PC-9 (cell line): ENCODE results near the gene DMRTA2. TPM values are rescaled to one million over a fixed set of nuclear protein-coding genes. Genes with fewer than 3 reads are reported as not detected.

ENCODE experiments used
- BruUV-seq: library from RNA; stranded (reverse); fragments of 400-500 nt; replicated peaks from 2 replicates; lab custom pipeline; 2021; lab: Mats Ljungman, UMichigan
- CTCF ChIA-PET: fragments of 300-600 bp; sonication (Branson Sonifier 250); formaldehyde crosslinking; loops from one replicate; lab custom pipeline; 2022; ENCODE audit warnings: antibody characterized with exemption; lab: Charles Lee
- POLR2A ChIA-PET: fragments of 300-600 bp; sonication (Branson Sonifier 250); formaldehyde crosslinking; loops from one replicate; lab custom pipeline; 2022; ENCODE audit warnings: antibody characterized with exemption; ENCODE audit not compliant: unreplicated experiment; lab: Charles Lee
- DNase-seq, 2 experiments: peaks; one replicate each; pipeline versions ENCODE4 v3.0.0 to v3.0.0-alpha.2; 2015 to 2022; ENCODE audit warnings: mixed read lengths in 1 of 2
- H2AFZ ChIP-seq: fragments of 200-600 bp; sonication (generic); 2 replicates; pipeline ENCODE4 v1.8.1; 2017; ENCODE audit warnings: antibody characterized with exemption
- H3F3A ChIP-seq: fragments of 200-600 bp; sonication (generic); 2 replicates; pipeline ENCODE4 v1.8.1; 2017; ENCODE audit warnings: antibody characterized with exemption, mild to moderate bottlenecking, low read depth; ENCODE audit not compliant: insufficient read depth
- H3K27ac ChIP-seq: fragments of 200-600 bp; sonication (generic); 2 replicates; pipeline ENCODE4 v1.6.1; 2016; ENCODE audit warnings: mixed run types
- H3K27me3 ChIP-seq: fragments of 200-600 bp; sonication (generic); 2 replicates; pipeline ENCODE4 v1.6.1; 2016; ENCODE audit warnings: low read depth, mixed run types; ENCODE audit not compliant: insufficient read depth
- H3K36me3 ChIP-seq: fragments of 200-600 bp; sonication (generic); 2 replicates; pipeline ENCODE4 v1.6.1; 2016; ENCODE audit warnings: low read depth, mixed run types
- H3K4me1 ChIP-seq: fragments of 200-600 bp; sonication (generic); replicated peaks from 2 replicates; pipeline ENCODE4 v1.6.1; 2016; ENCODE audit warnings: mixed run types; ENCODE audit not compliant: insufficient read depth
- H3K4me2 ChIP-seq: fragments of 200-600 bp; sonication (generic); 2 replicates; pipeline ENCODE4 v1.6.1; 2017; ENCODE audit warnings: mixed run types
- H3K4me3 ChIP-seq: fragments of 200-600 bp; sonication (generic); 2 replicates; pipeline ENCODE4 v1.6.1; 2016; ENCODE audit warnings: mixed run types
- H3K79me2 ChIP-seq: fragments of 200-600 bp; sonication (generic); 2 replicates; pipeline ENCODE4 v1.6.1; 2017; ENCODE audit warnings: low read depth, mixed run types
- H3K9me2 ChIP-seq: fragments of 200-600 bp; sonication (generic); 2 replicates; pipeline ENCODE4 v1.8.1; 2017; ENCODE audit warnings: mild to moderate bottlenecking; ENCODE audit not compliant: insufficient read depth
- H3K9me3 ChIP-seq: fragments of 200-600 bp; sonication (generic); 2 replicates; pipeline ENCODE4 v1.8.1; 2016; ENCODE audit warnings: low read depth; ENCODE audit not compliant: insufficient read depth
- H4K20me1 ChIP-seq: fragments of 200-600 bp; sonication (generic); 2 replicates; pipeline ENCODE4 v1.8.1; 2017; ENCODE audit not compliant: insufficient read depth
- CTCF ChIP-seq: fragments of 200-600 bp; sonication (generic); conservative IDR thresholded peaks from 2 replicates; pipeline ENCODE4 v1.6.1; 2017; ENCODE audit warnings: mixed run types, antibody characterized with exemption, mild to moderate bottlenecking, moderate library complexity
- EZH2 ChIP-seq: fragments of 200-600 bp; sonication (generic); IDR thresholded peaks from 2 replicates; pipeline ENCODE4 v1.8.0; 2017; ENCODE audit warnings: antibody characterized with exemption, low read depth
- intact Hi-C: fragments of 100-400 bp; cut with micrococcal nuclease; formaldehyde crosslinking; loops from one replicate; pipeline ENCODE4 v1.10.0; 2022; ENCODE audit not compliant: unreplicated experiment
- total RNA-seq: library from RNA; stranded (reverse); gene quantifications from 2 replicates; pipeline ENCODE4 v1.2.3, GENCODE V29; 2021

Gene DMRTA2
- total RNA-seq, 1 experiment from 2014 or later = not detected

GRCh38 chr1:50458507-50458906 is 35.3 kb upstream of the DMRTA2 start:
- no peaks in the 10 kb centered on the region for H3K79me2 ChIP-seq
- intact Hi-C loops = no loop called here
- BruUV-seq = no TSS peak
- no peaks in the 10 kb centered on the region for H3K9me3 ChIP-seq
- no peaks in the 10 kb centered on the region; the same call in 1 of the 2 replicates for H3K36me3 ChIP-seq
- H3F3A ChIP-seq = no peaks in the 10 kb centered on the region
- TF ChIP-seq CTCF = no peak
- TF ChIP-seq EZH2 = no peak
- no peak overlapping the region for H3K27ac ChIP-seq
- no peak for DNase-seq
- no peaks in the 10 kb centered on the region for H3K4me1 ChIP-seq
- no peaks in the 10 kb centered on the region for H4K20me1 ChIP-seq
- POLR2A ChIA-PET = interaction anchor here (0.6 kb wide), 1 partner anchor 14 kb away, joined by 6 read pairs; no protein-coding TSS in a partner anchor
- no peaks in the 10 kb centered on the region for H3K27me3 ChIP-seq
- no peaks in the 10 kb centered on the region for H3K9me2 ChIP-seq
- no peak overlapping the region for H3K4me3 ChIP-seq
- CTCF ChIA-PET = no interaction called here
- H3K4me2 ChIP-seq = no peak overlapping the region
- no peak overlapping the region for H2AFZ ChIP-seq

- intact Hi-C loops = no loop called here
- DNase-seq = no peak
- POLR2A ChIA-PET = interaction anchor here (0.6 kb wide), 1 partner anchor 467 kb away, joined by 3 read pairs; no protein-coding TSS in a partner anchor
- H3K79me2 ChIP-seq = no peaks in the 10 kb centered on the region
- H3F3A ChIP-seq = no peaks in the 10 kb centered on the region
- H3K27ac ChIP-seq = no peak overlapping the region
- no peak overlapping the region for H3K4me3 ChIP-seq
- CTCF ChIA-PET = no interaction called here
- BruUV-seq = no TSS peak
- H2AFZ ChIP-seq = no peak overlapping the region
- no peaks in the 10 kb centered on the region for H3K9me3 ChIP-seq
- H3K27me3 ChIP-seq = no peaks in the 10 kb centered on the region
- H3K36me3 ChIP-seq = no peaks in the 10 kb centered on the region
- no peaks in the 10 kb centered on the region for H4K20me1 ChIP-seq
- H3K4me2 ChIP-seq = no peak overlapping the region
- H3K4me1 ChIP-seq = no peaks in the 10 kb centered on the region
- H3K9me2 ChIP-seq = no peaks in the 10 kb centered on the region
- TF ChIP-seq CTCF (no peak), EZH2 (no peak)
These were observed 31.7 kb upstream of the DMRTA2 start for GRCh38 chr1:50454911-50455310.

- no TSS peak for BruUV-seq
- H3K9me3 ChIP-seq = no peaks in the 10 kb centered on the region
- H3K4me2 ChIP-seq = no peak overlapping the region
- H2AFZ ChIP-seq = no peak overlapping the region
- H3K79me2 ChIP-seq = no peaks in the 10 kb centered on the region
- no peaks in the 10 kb centered on the region for H3K9me2 ChIP-seq
- H3K27ac ChIP-seq = no peak overlapping the region
- intact Hi-C loops = no loop called here
- H3K4me1 ChIP-seq = no peaks in the 10 kb centered on the region
- H3K4me3 ChIP-seq = no peak overlapping the region
- ChIA-PET POLR2A (no interaction called here), CTCF (no interaction called here)
- H3K27me3 ChIP-seq = no peaks in the 10 kb centered on the region
- TF ChIP-seq CTCF (no peak), EZH2 (no peak)
- no peaks in the 10 kb centered on the region for H3F3A ChIP-seq
- H4K20me1 ChIP-seq = no peaks in the 10 kb centered on the region
- DNase-seq = no peak
- no peaks in the 10 kb centered on the region for H3K36me3 ChIP-seq
These were observed 30.0 kb upstream of the DMRTA2 start for GRCh38 chr1:50453266-50453665.
